Renal cortical epithelial cell (primary cell): ENCODE measurements around the gene PIK3R4. TPM values are rescaled to one million over a fixed set of nuclear protein-coding genes. Genes with fewer than 3 reads are reported as not detected.

Experiments
- DNase-seq: peaks from one replicate; pipeline ENCODE4 v3.0.0-alpha.2; 2011; ENCODE audit warnings: low read depth
- total RNA-seq: library from RNA; depleted of rRNA; stranded (reverse); fragments of >200 nt; gene quantifications from 2 replicates; pipeline ENCODE4 v1.2.3, GENCODE V29; 2014

The PIK3R4 gene
- total RNA-seq, 1 donor from 2014 or later: 40.9 TPM

DNA sequence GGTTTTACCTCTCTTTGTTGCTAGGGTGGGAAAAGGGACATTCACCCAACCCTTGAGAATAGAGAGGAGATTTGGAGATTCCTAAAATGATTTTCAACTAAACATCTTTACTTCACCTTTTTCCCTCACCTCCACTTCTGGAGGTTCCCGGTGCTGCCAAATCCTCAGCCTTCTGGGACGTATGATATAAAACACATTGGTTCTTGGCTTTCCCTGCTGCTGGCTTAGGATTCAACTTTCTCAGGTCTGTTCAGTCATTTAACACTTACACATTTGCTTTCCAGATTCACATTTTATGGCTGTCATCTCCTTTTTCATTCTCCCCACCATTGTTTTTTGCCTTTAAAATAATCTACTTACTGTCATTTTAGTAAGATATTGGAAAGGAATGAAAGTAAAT lies 106.6 kb downstream of the PIK3R4 start:
- no peak for DNase-seq

DNA sequence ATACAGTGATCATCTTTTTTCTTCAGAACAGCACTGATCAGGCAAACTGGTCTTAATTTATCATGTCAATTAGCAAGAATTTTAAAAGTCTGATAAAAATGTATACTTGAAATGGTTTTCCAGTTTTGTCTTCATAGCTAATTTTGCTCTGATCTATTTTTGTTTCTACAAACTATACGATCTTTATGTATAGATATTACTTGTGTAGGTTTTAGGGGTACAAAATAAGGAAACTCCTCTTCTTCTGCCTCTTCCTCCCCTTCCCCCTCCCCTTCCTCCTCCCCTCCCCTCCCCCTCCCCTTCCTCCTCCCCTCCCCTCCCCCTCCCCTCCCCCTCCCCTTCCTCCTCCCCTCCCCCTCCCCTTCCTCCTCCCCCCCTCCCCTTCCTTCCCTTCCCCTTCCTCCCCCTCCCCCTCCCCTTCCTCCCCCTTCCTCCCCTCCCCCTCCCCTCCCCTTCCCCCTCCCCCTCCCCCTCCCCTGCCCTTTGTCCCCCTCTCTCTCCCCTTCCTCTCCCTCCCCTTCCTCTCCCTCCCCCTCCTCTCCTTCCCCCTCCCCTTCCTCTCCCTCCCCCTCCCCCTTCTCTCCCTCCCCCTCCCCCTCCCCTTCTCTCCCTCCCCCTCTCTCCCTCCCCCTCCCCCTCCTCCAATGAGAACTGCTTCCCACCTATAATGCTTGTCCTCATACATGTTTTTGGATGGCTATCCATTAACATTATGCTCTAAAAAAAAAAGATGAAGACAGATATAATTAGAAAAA lies 110.0 kb downstream of the PIK3R4 start:
- no peak for DNase-seq

DNA sequence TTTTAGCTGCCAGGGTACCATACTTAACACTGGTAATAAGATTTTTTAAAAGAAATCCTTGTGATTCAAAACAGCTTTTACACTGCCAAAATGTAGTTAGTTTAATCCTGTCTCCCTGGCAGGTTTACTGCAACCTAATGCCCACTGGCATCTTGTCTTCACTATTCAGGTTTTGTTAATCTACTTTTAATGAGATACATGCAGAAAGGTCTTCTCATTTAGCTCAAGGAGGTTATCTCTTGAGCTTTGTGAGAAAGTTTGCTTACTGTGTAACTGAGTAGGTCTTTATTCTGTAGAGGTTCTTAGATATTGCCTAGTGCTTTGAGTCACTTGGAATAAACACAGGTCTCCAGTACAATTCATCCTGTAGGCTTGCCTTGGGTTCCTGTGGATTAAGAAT lies 110.7 kb downstream of the PIK3R4 start:
- DNase-seq: no peak

DNA sequence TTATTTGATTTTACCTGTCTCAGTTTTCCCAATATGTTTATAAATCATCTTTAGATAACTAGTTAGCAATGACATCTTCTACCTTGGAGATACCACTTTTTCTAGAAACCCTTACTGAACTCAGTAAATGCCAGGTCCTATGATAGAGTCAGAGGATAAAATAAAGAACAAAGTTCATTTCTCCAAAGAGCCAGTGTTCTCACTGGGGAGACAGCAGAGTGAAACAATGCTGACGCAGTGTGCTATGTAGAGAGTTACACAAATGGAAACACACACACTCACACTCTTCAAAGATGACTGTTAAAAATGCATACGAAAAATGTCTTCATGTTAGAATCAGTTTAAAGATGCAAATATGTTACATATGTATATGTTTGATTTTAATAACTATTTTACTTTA lies 111.3 kb downstream of the PIK3R4 start:
- DNase-seq: no peak

Other genes starting within 250 kb of the PIK3R4 start
- not detected in 2 replicates for gene COL6A6, start 229.7 kb downstream of the PIK3R4 start, total RNA-seq
- 348 and 364 TPM in 2 replicates for gene ATP2C1, start 147.3 kb upstream of the PIK3R4 start, total RNA-seq